Mesendoderm (in vitro differentiated cells): ENCODE measurements around the gene POLR2I.
A peak's percentile ranks its signal among the peaks of the same experiment; 100 is the strongest.

Experiments
- DNase-seq: peaks from one replicate; pipeline ENCODE4 v3.0.0; 2013
- H2AK5ac ChIP-seq: 2 replicates; pipeline ENCODE4 v1.6.1; 2013; ENCODE audit warnings: low read length, inconsistent platforms
- H2BK120ac ChIP-seq: 2 replicates; pipeline ENCODE4 v1.6.1; 2013; ENCODE audit warnings: low read depth, mild to moderate bottlenecking, low read length, moderate library complexity, mixed read lengths
- H2BK15ac ChIP-seq: replicated peaks from 2 replicates; pipeline ENCODE4 v1.6.1; 2013; ENCODE audit warnings: low read depth, mild to moderate bottlenecking, moderate library complexity
- H2BK5ac ChIP-seq: 2 replicates; pipeline ENCODE4 v1.6.1; 2013; ENCODE audit warnings: low read length, inconsistent platforms
- H3K18ac ChIP-seq: 2 replicates; pipeline ENCODE4 v1.6.1; 2013; ENCODE audit warnings: mild to moderate bottlenecking, low read length, mixed read lengths
- H3K23ac ChIP-seq: one replicate; pipeline ENCODE4 v1.6.1; 2013; ENCODE audit warnings: low read length
- H3K27ac ChIP-seq: 2 replicates; pipeline ENCODE4 v1.5.1; 2013; ENCODE audit warnings: low read depth, mild to moderate bottlenecking, inconsistent platforms, low read length, moderate library complexity
- H3K27me3 ChIP-seq: 2 replicates; pipeline ENCODE4 v1.6.1; 2013; ENCODE audit warnings: low read length, control low read depth, mild to moderate bottlenecking, inconsistent platforms; ENCODE audit not compliant: insufficient read depth, poor library complexity
- H3K36me3 ChIP-seq: 2 replicates; pipeline ENCODE4 v1.6.1; 2013; ENCODE audit warnings: low read length, inconsistent platforms; ENCODE audit not compliant: control insufficient read depth, insufficient read depth
- H3K4ac ChIP-seq: one replicate; pipeline ENCODE4 v1.6.1; 2013; ENCODE audit warnings: low read depth, mild to moderate bottlenecking, low read length, moderate library complexity
- H3K4me1 ChIP-seq: 2 replicates; pipeline ENCODE4 v1.6.1; 2013; ENCODE audit warnings: low read depth, low read length, inconsistent platforms; ENCODE audit not compliant: control insufficient read depth
- H3K4me2 ChIP-seq: 2 replicates; pipeline ENCODE4 v1.6.1; 2013; ENCODE audit warnings: low read length
- H3K4me3 ChIP-seq: 2 replicates; pipeline ENCODE4 v1.5.1; 2013; ENCODE audit warnings: mild to moderate bottlenecking, low read length
- H3K56ac ChIP-seq: one replicate; pipeline ENCODE4 v1.6.1; 2013; ENCODE audit warnings: low read length
- H3K79me1 ChIP-seq: 2 replicates; pipeline ENCODE4 v1.6.1; 2013; ENCODE audit warnings: low read length, inconsistent platforms
- H3K79me2 ChIP-seq: 2 replicates; pipeline ENCODE4 v1.6.1; 2013; ENCODE audit warnings: mild to moderate bottlenecking, low read length; ENCODE audit not compliant: control insufficient read depth, insufficient read depth
- H3K9ac ChIP-seq: 2 replicates; pipeline ENCODE4 v1.6.1; 2013; ENCODE audit warnings: low read length, inconsistent platforms
- H4K5ac ChIP-seq: one replicate; pipeline ENCODE4 v1.6.1; 2013; ENCODE audit warnings: low read length
- H4K8ac ChIP-seq: one replicate; pipeline ENCODE4 v1.6.1; 2013; ENCODE audit warnings: low read depth, mild to moderate bottlenecking, control low read depth, low read length, moderate library complexity
- WGBS: extraction: QIAGEN DNeasy Blood & Tissue Kit; methylation state at CpG from one replicate; pipeline ENCODE4 v1.1.7; 2013; ENCODE audit warnings: low lambda C conversion rate, missing lambda C conversion rate; ENCODE audit not compliant: insufficient coverage; ENCODE audit errors: extremely low coverage; 5-methylcytosine and 5-hydroxymethylcytosine counted together

POLR2I gene

DNA sequence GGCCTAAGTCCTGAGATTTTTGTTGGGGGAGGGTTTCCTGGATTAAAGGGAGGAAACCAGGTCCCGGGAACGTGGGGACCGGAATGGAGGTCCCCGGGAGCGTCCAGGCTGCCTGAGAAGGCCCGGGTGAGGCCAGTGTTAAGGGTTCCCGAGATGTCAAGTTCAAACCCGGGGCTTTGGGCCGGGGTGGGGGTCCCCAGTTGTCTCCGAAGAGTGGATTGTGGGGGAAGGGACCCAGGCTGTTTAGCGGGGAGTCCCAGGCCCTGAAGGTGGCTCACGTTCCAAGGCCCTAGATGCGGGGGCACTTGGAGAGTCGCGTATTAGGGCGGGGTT is 37.3 kb upstream of the POLR2I start:
- no peak overlapping the region for H4K5ac ChIP-seq
- no CpG with 5 or more reads among the region's 16 CpGs for WGBS

DNA sequence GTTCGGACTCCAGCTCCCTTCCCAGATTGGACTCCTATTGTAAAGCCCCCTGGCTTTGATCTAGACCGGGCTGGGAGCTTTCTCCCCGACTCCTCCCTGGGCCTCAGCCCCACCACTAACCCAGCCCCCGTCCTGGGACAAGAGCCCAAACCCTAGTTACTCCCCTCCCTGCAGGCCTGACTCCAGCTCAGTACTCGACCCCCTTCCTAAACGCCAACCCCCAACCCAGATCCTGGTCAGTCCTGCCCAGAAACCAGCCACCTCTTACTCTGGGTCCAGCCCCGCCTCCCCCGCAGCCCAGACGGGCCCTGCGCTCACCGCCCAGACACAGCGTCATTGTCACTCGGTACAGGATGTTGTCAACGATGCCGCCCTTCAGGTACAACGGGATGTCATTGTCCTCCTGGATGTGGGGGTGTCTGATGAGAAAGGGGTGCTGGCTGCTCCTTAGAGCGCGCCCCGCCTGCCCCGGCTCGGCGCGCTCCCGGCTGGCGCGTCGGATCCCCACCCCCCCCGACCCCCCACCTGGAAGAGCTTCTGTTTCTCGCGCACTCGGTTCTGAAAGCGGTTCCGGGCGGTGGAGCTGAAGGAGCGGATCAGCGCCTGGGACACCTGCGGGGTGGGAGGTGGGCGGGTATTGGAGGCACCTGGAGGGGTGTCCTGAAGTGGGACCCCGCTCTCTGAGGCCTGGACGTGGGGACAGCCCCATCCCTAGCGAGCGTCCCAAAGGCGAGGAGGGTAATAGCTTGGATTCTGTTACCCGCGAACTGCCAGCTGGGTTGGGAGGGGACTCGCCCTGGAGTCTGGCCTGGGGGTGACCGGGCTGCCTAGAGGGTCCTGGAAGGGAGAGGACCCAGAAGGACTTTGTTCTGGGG is 36.7 kb upstream of the POLR2I start:
- Histone ChIP-seq H3K4me1 (no peaks in the 10 kb centered on the region), H4K5ac (no peak overlapping the region), H3K27ac (no peak overlapping the region), H2AK5ac (no peak overlapping the region), H3K56ac (no peak overlapping the region), H3K36me3 (peaks cover 6% of the 10 kb centered on the region), H2BK120ac (no peak overlapping the region), H3K79me1 (no peaks in the 10 kb centered on the region), H3K4me2 (no peak overlapping the region), H2BK15ac (no peak overlapping the region), H3K27me3 (no peaks in the 10 kb centered on the region), H3K4me3 (no peak overlapping the region), H3K18ac (no peak overlapping the region), H3K4ac (no peak overlapping the region), H2BK5ac (no peak overlapping the region), H3K9ac (no peak overlapping the region), H4K8ac (no peak overlapping the region), H3K23ac (no peak overlapping the region), H3K79me2 (no peaks in the 10 kb centered on the region)
- DNase-seq = peak; percentile 34
- no CpG with 5 or more reads among the region's 47 CpGs for WGBS

More for the DNA sequence above, 37.3 kb upstream of the POLR2I start:
- H3K79me2 ChIP-seq = no peaks in the 10 kb centered on the region
- H3K4ac ChIP-seq = no peak overlapping the region
- DNase-seq = no peak
- H3K27me3 ChIP-seq = no peaks in the 10 kb centered on the region
- H3K56ac ChIP-seq = no peak overlapping the region
- no peak overlapping the region for H2BK120ac ChIP-seq
- no peaks in the 10 kb centered on the region for H3K4me1 ChIP-seq
- H2BK5ac ChIP-seq = no peak overlapping the region
- no peak overlapping the region for H2AK5ac ChIP-seq
- no peak overlapping the region for H3K23ac ChIP-seq
- H3K18ac ChIP-seq = no peak overlapping the region
- no peak overlapping the region for H3K4me2 ChIP-seq
- peaks cover 4% of the 10 kb centered on the region for H3K36me3 ChIP-seq
- H3K9ac ChIP-seq = no peak overlapping the region
- no peak overlapping the region for H3K4me3 ChIP-seq
- H2BK15ac ChIP-seq = no peak overlapping the region
- H3K27ac ChIP-seq = no peak overlapping the region
- H3K79me1 ChIP-seq = no peaks in the 10 kb centered on the region
- no peak overlapping the region for H4K8ac ChIP-seq

DNA sequence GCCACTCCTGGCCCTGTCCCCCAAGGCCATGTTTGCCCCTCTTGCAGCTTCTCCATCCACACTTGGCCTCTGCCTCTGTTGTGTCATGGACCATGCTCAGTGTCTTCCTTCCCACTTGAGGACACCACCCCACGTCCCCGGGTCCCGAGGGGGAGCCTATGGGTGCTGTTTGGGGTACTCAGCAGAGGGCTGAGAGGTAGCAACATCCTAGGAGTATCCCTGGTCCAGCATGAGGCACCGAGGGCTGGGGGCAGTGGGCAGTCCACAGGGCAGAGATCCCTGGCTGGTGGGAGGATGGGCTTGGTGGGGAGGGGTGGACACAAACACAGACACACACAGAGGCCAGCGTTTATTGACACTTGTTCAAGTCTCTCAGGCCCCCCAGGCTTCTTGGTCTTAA is 35.9 kb upstream of the POLR2I start:
- Histone ChIP-seq H3K79me1 (peaks cover 4% of the 10 kb centered on the region), H3K56ac (no peak overlapping the region), H3K18ac (no peak overlapping the region), H2AK5ac (no peak overlapping the region), H3K9ac (no peak overlapping the region), H4K5ac (no peak overlapping the region), H3K27me3 (no peaks in the 10 kb centered on the region), H3K4me1 (no peaks in the 10 kb centered on the region), H3K27ac (no peak overlapping the region), H2BK15ac (no peak overlapping the region), H2BK5ac (no peak overlapping the region), H3K36me3 (peaks cover 13% of the 10 kb centered on the region), H3K23ac (no peak overlapping the region), H3K4me3 (no peak overlapping the region), H2BK120ac (no peak overlapping the region), H3K4me2 (no peak overlapping the region), H3K79me2 (no peaks in the 10 kb centered on the region), H3K4ac (no peak overlapping the region), H4K8ac (no peak overlapping the region)
- no CpG with 5 or more reads among the region's 5 CpGs for WGBS
- DNase-seq = no peak

DNA sequence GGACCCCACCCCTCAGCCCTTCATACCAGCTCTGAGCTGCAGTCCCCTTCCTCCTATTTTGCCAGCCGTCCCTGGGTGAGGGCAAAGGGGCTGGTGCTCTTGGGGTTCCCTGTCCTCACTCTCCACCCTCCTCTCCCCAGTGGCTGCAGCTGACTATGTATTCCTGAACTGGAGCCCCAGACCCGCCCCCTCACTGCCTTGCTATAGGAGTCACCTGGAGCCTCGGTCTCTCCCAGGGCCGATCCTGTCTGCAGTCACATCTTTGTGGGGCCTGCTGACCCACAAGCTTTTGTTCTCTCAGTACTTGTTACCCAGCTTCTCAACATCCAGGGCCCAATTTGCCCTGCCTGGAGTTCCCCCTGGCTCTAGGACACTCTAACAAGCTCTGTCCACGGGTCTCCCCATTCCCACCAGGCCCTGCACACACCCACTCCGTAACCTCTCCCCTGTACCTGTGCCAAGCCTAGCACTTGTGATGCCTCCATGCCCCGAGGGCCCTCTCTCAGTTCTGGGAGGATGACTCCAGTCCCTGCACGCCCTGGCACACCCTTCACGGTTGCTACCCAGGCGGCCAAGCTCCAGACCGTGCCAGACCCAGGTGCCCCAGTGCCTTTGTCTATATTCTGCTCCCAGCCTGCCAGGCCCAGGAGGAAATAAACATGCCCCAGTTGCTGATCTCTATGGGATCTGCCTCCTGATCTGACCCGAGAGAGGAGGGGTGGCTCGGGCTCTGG is 35.2 kb upstream of the POLR2I start:
- WGBS = no CpG with 5 or more reads among the region's 13 CpGs
- H3K36me3 ChIP-seq = peaks cover 14% of the 10 kb centered on the region
- DNase-seq = no peak

DNA sequence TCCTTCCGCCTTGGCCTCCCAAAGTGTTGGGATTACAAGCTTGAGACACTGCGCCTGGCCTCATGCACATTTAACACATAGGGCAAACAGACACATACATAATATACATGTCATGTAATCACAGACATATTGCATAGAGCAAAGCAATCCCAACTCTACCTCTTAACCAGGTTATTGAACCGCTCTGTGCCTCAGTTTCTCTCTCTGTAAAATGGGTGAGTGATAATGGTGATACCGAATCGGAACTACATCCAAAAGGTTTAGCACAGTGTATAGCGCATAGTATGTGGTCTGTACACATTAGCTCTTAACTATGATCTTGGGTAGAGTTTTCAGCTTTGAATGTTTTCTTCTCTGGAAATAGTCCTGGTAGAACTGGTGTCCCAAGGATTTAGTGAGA is 29.9 kb upstream of the POLR2I start:
- Histone ChIP-seq H3K4ac (no peak overlapping the region), H3K79me1 (peaks cover 17% of the 10 kb centered on the region), H3K4me3 (no peak overlapping the region), H4K5ac (no peak overlapping the region), H2AK5ac (no peak overlapping the region), H3K27ac (no peak overlapping the region), H3K18ac (no peak overlapping the region), H4K8ac (no peak overlapping the region), H3K36me3 (peaks cover 21% of the 10 kb centered on the region), H3K56ac (no peak overlapping the region), H3K9ac (no peak overlapping the region), H2BK5ac (no peak overlapping the region), H3K27me3 (no peaks in the 10 kb centered on the region), H2BK120ac (no peak overlapping the region), H3K23ac (no peak overlapping the region), H2BK15ac (no peak overlapping the region), H3K4me1 (peaks cover 3% of the 10 kb centered on the region), H3K4me2 (no peak overlapping the region), H3K79me2 (peaks cover 13% of the 10 kb centered on the region)
- no CpG with 5 or more reads among the region's 6 CpGs for WGBS
- no peak for DNase-seq

More for the DNA sequence above, 35.2 kb upstream of the POLR2I start:
- Histone ChIP-seq H3K4me3 (no peak overlapping the region), H4K8ac (no peak overlapping the region), H3K4me1 (no peaks in the 10 kb centered on the region), H3K56ac (no peak overlapping the region), H2BK120ac (no peak overlapping the region), H3K79me2 (no peaks in the 10 kb centered on the region), H4K5ac (no peak overlapping the region), H3K79me1 (peaks cover 4% of the 10 kb centered on the region), H2AK5ac (no peak overlapping the region), H3K18ac (no peak overlapping the region), H3K27me3 (no peaks in the 10 kb centered on the region), H2BK15ac (no peak overlapping the region), H3K4ac (no peak overlapping the region), H3K9ac (no peak overlapping the region), H3K23ac (no peak overlapping the region), H3K4me2 (no peak overlapping the region), H3K27ac (no peak overlapping the region), H2BK5ac (no peak overlapping the region)
